ENCODE measurements around the gene FARS2. TPM values are rescaled to one million over a fixed set of nuclear protein-coding genes. Genes with fewer than 3 reads are reported as not detected.
A peak's percentile ranks its signal among the peaks of the same experiment; 100 is the strongest.

Gene FARS2
- total and polyA plus RNA-seq, 5 donors = 13.9 to 19.6 (median 16.7) TPM

DNA sequence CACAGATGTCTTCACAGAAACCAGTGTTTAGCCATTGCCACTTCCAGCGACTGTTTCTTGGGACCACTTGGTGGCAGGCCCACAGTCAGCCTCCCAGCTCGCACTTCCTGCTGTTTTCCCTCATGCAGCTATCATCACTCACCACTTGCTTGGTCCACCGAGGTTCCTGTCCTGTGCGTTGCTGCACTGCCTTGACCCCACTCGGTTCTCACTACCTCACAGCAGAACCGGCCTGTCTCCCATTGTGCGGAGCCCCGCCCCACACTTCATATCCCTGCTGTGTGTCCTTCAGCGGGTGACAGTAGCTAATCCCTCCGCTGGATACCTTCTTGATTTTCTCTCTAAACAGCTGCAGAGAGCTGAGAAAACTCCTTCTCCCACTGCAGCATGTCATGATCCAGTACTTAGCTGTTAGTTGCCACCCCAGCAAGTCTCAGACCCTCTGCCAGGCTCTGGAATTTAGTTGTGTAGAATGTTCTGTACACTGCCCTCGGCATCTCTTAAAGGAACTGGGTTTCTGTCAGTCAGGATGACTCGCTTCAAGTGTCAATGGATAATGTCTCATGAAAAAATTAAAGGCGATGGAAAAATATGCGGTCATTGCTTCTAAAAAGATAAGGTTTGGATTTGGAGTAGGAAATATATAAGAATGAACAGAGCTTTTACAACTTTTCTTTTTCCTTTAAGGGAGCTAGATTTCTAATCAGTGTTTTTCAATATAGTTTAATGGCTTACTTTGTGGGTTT, 208.0 kb downstream of the FARS2 start:
- no peak for ATAC-seq
- Histone ChIP-seq H3K9me3 (ENCODE audit: control insufficient read depth, low read length) (no peaks in the 10 kb centered on the region), H3K4me3 (ENCODE audit: low read length) (no peak overlapping the region), H3K27ac (ENCODE audit: low read length) (no peak overlapping the region), H3K27me3 (ENCODE audit: control insufficient read depth, insufficient read depth) (no peaks in the 10 kb centered on the region), H3K4me1 (ENCODE audit: control insufficient read depth, insufficient read depth, low read length) (peaks cover 4% of the 10 kb centered on the region)
- intact Hi-C loops (cut with DNase I) = no loop called here
- DNase-seq = no peak
- 72% methylated on average over 14 of the region's 14 CpGs for WGBS

DNA sequence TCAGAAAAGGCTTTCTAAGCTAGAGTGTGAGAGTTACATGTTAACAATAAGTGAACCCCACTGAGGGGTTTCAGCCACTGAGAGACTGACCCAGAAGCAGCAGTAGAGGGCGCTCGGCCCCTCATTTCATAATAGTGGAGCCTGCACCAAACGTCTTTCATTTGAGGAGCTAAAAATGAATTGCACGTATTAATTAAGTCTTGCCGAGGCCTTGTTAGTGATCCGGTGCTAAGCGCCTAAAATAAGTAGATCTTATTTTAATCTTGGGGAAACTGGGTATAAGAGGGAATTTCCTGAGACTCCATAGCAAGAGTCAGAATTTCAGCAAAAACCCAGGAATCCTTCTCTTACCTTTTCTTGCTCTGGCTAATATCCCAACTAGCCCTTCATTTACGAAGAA, 209.7 kb downstream of the FARS2 start:
- H3K9me3 ChIP-seq (ENCODE audit: control insufficient read depth, low read length) = no peaks in the 10 kb centered on the region
- no peaks in the 10 kb centered on the region for H3K27me3 ChIP-seq (ENCODE audit: control insufficient read depth, insufficient read depth)
- no peak overlapping the region for H3K4me3 ChIP-seq (ENCODE audit: low read length)
- DNase-seq (peak; percentile 40 to 84 (median 76)), ATAC-seq (peak; percentile 77 to 83)
- 13% methylated on average over 8 of the region's 8 CpGs for WGBS
- no peak overlapping the region for H3K27ac ChIP-seq (ENCODE audit: low read length)
- intact Hi-C loops (cut with DNase I) = loop anchor here in 2 of 4 donors (5.0 to 10.0 kb wide), 3 partner anchors 294 to 1074 kb away; no protein-coding TSS in a partner anchor
- H3K4me1 ChIP-seq (ENCODE audit: control insufficient read depth, insufficient read depth, low read length) = peaks cover 4% of the 10 kb centered on the region

DNA sequence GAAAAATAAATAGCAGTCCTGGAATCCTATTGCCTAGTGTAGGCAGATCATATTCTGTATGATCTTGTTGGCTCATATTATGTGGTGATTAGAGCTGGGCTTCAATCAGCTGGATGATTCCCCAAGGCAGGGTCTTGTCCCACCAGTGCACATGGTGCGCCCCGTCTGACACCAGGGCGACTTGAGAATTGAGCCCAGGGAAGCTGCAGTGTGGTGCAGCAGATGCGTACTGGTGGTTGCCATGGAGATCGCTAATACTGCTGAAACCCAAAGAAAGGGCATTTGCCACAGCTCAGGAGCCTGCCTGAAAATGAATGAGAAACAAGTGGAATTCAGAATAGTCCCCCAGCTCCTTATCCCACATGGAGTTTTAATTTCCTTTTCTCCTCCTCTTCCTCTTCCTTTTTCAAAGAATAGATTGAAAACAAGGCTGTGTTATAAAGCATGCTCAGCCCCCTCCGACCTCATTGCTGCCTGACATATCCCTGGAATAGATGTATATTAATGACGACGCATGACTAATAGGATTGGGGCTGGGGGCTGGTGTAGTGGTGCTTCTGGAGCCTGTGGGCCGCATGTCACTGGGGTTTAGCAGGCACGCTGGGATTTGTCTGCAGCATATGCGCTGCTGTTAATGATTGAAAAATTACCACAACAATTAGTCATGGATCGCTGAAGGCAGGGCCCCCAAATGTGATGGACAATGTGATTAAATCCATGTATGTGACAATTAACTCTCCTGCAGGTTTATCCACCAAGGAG, 210.5 kb downstream of the FARS2 start:
- peaks cover 2% of the 10 kb centered on the region for H3K4me1 ChIP-seq (ENCODE audit: control insufficient read depth, insufficient read depth, low read length)
- intact Hi-C loops (cut with DNase I) = loop anchor here in 2 of 4 donors (5.0 to 10.0 kb wide), 3 partner anchors 293 to 1073 kb away; no protein-coding TSS in a partner anchor
- H3K27me3 ChIP-seq (ENCODE audit: control insufficient read depth, insufficient read depth) = no peaks in the 10 kb centered on the region
- 70% methylated on average over 12 of the region's 12 CpGs for WGBS
- DNase-seq (peak in 1 of 3 donors; percentile 39), ATAC-seq (no peak)
- H3K9me3 ChIP-seq (ENCODE audit: control insufficient read depth, low read length) = no peaks in the 10 kb centered on the region
- no peak overlapping the region for H3K4me3 ChIP-seq (ENCODE audit: low read length)
- H3K27ac ChIP-seq (ENCODE audit: low read length) = no peak overlapping the region

DNA sequence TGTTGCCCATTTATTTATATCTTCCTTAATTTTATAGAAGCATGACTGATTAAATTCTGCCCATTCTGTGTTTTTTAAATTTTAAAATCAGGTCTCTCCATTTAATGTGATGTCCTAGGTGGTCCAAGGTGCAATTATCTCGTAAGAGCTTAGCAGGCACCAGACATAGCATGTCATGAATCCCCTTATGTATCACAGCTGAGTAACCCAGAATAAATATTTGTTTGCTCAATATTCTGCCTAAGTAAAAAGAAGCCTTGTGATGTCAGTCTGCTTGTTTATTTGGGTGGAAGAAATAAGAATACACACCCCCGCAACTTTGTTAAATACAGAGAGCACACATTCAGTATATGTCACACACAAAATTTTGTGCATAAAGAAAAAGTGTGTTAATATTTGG, 211.3 kb downstream of the FARS2 start:
- H3K27me3 ChIP-seq (ENCODE audit: control insufficient read depth, insufficient read depth) = no peaks in the 10 kb centered on the region
- H3K4me1 ChIP-seq (ENCODE audit: control insufficient read depth, insufficient read depth, low read length) = peaks cover 2% of the 10 kb centered on the region
- DNase-seq = no peak
- H3K4me3 ChIP-seq (ENCODE audit: low read length) = no peak overlapping the region
- no peak overlapping the region for H3K27ac ChIP-seq (ENCODE audit: low read length)
- intact Hi-C loops (cut with DNase I) = loop anchor here in 2 of 4 donors (5.0 to 10.0 kb wide), 3 partner anchors 292 to 1072 kb away; no protein-coding TSS in a partner anchor
- 96% methylated on average over 2 of the region's 2 CpGs for whole genome bisulfite sequencing
- H3K9me3 ChIP-seq (ENCODE audit: control insufficient read depth, low read length) = no peaks in the 10 kb centered on the region
- no peak for ATAC-seq

DNA sequence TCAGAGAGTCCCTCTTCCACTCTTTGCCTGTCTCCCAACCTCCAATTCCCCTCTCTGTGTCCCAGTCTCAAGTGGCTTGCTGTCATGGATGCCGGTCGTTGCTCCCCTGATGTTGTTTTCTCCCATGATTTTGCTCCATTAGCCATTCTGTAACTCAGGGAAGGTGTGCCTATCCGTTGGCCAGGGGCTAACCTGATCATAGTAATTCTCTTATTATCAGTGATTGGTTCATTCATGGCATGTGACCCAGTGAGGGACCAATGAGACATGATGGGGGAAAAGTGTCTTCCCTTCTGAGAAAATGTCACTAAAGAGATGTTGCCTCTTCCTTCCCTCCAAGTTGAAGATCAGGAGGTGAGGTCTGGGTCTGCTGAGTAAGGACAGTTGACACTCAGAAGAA, 214.5 kb downstream of the FARS2 start:
- H3K9me3 ChIP-seq (ENCODE audit: control insufficient read depth, low read length) = no peaks in the 10 kb centered on the region
- intact Hi-C loops (cut with DNase I) = loop anchor here in 1 of 4 donors (10.0 kb wide), 2 partner anchors 289 to 1069 kb away; no protein-coding TSS in a partner anchor
- no peaks in the 10 kb centered on the region for H3K27me3 ChIP-seq (ENCODE audit: control insufficient read depth, insufficient read depth)
- 94% methylated on average over 3 of the region's 3 CpGs for WGBS
- H3K4me3 ChIP-seq (ENCODE audit: low read length) = no peak overlapping the region
- no peak overlapping the region for H3K27ac ChIP-seq (ENCODE audit: low read length)
- DNase-seq = no peak
- H3K4me1 ChIP-seq (ENCODE audit: control insufficient read depth, insufficient read depth, low read length) = peaks cover 2% of the 10 kb centered on the region
- no peak for ATAC-seq

DNA sequence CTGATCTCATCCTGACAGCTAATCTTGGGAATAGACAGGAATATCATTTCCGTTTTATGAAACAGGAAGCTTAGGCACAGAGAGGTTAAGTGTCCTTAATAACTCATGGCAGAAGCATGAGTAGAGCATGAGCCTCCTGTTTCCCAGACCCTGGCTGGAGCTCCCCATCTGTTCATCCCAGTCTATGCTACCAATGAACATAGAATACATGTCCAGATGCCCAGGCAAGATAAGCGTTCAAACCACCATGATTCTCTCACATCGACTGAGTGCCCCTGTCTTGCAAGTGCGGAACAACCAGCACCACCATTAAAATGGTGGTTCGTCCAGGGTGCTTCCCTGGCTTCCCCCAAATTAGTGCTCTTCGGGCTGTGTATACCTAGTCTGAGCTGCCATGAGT, 217.1 kb downstream of the FARS2 start:
- ATAC-seq = no peak
- Histone ChIP-seq H3K4me3 (ENCODE audit: low read length) (no peak overlapping the region), H3K9me3 (ENCODE audit: control insufficient read depth, low read length) (no peaks in the 10 kb centered on the region), H3K4me1 (ENCODE audit: control insufficient read depth, insufficient read depth, low read length) (no peaks in the 10 kb centered on the region), H3K27ac (ENCODE audit: low read length) (no peak overlapping the region), H3K27me3 (ENCODE audit: control insufficient read depth, insufficient read depth) (no peaks in the 10 kb centered on the region)
- 96% methylated on average over 6 of the region's 6 CpGs for WGBS
- no peak for DNase-seq
- intact Hi-C loops (cut with DNase I) = loop anchor here in 1 of 4 donors (10.0 kb wide), 2 partner anchors 286 to 1066 kb away; no protein-coding TSS in a partner anchor

DNA sequence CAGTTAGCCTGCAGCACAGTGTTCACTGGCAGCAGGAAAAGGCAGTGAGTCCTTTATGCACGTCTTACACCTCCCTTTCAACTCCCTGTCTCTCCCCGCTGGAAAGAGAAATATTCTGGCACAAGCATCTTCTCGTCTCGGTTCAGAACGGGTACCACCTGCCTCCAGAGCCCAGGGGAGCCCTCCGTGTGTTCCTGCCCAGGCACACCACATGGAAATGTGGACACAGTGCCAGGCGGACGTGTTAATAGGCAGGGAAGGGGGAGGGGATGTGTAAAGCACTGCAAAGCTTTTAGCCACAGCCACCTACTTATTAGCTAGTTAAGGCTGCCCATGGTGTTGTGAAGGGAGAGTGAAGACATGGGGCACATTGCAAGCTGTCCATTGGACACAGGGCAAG, 219.7 kb downstream of the FARS2 start:
- ATAC-seq = peak; percentile 57 to 66
- DNase-seq = peak in 1 of 3 donors; percentile 55
- 37% methylated on average over 8 of the region's 8 CpGs for WGBS
- intact Hi-C loops (cut with DNase I) = no loop called here
- H3K4me1 ChIP-seq (ENCODE audit: control insufficient read depth, insufficient read depth, low read length) = no peaks in the 10 kb centered on the region
- no peaks in the 10 kb centered on the region for H3K27me3 ChIP-seq (ENCODE audit: control insufficient read depth, insufficient read depth)
- H3K27ac ChIP-seq (ENCODE audit: low read length) = no peak overlapping the region
- no peak overlapping the region for H3K4me3 ChIP-seq (ENCODE audit: low read length)
- H3K9me3 ChIP-seq (ENCODE audit: control insufficient read depth, low read length) = no peaks in the 10 kb centered on the region

DNA sequence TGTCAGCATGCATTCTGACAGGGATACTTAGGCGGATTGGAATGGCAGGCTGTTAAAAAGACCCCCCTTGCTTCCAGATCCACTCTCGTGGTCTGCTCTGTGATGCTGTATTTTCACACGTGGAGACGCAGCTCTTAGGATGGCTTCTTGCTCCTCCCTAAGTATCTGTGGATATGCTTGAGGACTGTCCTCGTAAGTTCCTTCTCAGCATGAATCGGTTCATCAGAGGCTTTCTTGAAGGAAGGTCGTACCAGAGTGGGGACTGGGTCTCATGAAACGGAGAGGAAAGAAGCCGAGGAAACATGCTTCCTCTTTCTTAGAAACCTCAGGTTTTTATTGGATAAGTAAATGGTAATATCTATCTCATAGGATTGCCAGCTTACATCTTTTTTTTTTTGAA, 220.4 kb downstream of the FARS2 start:
- ATAC-seq (no peak), DNase-seq (no peak)
- Histone ChIP-seq H3K27ac (ENCODE audit: low read length) (no peak overlapping the region), H3K4me3 (ENCODE audit: low read length) (no peak overlapping the region), H3K27me3 (ENCODE audit: control insufficient read depth, insufficient read depth) (no peaks in the 10 kb centered on the region), H3K9me3 (ENCODE audit: control insufficient read depth, low read length) (no peaks in the 10 kb centered on the region), H3K4me1 (ENCODE audit: control insufficient read depth, insufficient read depth, low read length) (no peaks in the 10 kb centered on the region)
- intact Hi-C loops (cut with DNase I) = no loop called here
- 87% methylated on average over 9 of the region's 9 CpGs for WGBS

DNA sequence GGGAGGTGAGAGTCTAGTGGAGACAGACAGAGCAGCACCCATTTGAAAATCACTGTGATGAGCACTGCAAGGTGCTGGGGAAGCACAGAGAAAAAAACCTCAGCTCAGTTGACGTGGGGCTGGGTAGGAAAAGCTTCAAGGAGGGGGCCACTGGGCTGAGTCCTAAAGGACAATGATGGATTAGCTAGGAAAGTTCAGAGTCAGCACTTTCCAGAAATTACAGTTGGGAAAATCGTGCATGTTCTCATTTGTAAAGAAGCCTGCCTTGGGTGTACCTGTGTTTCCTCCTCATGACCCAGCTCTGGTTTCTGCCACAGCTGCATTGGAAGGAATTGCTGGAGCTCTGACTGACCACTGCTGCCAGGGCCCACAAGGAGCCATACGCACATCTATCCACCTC, 221.3 kb downstream of the FARS2 start:
- no peaks in the 10 kb centered on the region for H3K4me1 ChIP-seq (ENCODE audit: control insufficient read depth, insufficient read depth, low read length)
- intact Hi-C loops (cut with DNase I) = no loop called here
- no peaks in the 10 kb centered on the region for H3K27me3 ChIP-seq (ENCODE audit: control insufficient read depth, insufficient read depth)
- H3K27ac ChIP-seq (ENCODE audit: low read length) = no peak overlapping the region
- no peaks in the 10 kb centered on the region for H3K9me3 ChIP-seq (ENCODE audit: control insufficient read depth, low read length)
- DNase-seq = no peak
- no peak for ATAC-seq
- 92% methylated on average over 3 of the region's 3 CpGs for WGBS
- no peak overlapping the region for H3K4me3 ChIP-seq (ENCODE audit: low read length)

DNA sequence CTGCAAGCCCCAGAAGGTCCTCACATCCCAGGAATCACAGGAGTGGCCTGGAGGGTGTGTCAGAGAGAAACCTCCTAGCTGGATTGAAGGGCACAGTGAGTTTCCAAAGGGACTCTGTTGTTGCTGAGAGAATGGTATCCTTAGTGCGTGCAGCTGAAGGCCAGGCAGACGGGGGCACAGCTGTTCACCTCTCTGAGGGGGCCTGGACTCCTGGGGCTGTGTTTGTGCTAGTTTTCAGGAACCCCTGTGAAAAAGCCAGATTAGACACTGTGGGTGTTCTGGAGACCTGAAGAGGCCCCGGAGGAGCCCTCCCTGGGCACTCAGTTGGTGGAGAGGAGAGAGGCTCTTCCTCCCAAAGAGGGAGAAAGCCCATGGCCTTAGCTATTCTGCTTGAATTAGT, 223.4 kb downstream of the FARS2 start:
- H3K27me3 ChIP-seq (ENCODE audit: control insufficient read depth, insufficient read depth) = no peaks in the 10 kb centered on the region
- WGBS = 88% methylated on average over 3 of the region's 3 CpGs
- H3K9me3 ChIP-seq (ENCODE audit: control insufficient read depth, low read length) = no peaks in the 10 kb centered on the region
- no peak overlapping the region for H3K4me3 ChIP-seq (ENCODE audit: low read length)
- DNase-seq (no peak), ATAC-seq (no peak)
- no peak overlapping the region for H3K27ac ChIP-seq (ENCODE audit: low read length)
- intact Hi-C loops (cut with DNase I) = no loop called here
- H3K4me1 ChIP-seq (ENCODE audit: control insufficient read depth, insufficient read depth, low read length) = no peaks in the 10 kb centered on the region

DNA sequence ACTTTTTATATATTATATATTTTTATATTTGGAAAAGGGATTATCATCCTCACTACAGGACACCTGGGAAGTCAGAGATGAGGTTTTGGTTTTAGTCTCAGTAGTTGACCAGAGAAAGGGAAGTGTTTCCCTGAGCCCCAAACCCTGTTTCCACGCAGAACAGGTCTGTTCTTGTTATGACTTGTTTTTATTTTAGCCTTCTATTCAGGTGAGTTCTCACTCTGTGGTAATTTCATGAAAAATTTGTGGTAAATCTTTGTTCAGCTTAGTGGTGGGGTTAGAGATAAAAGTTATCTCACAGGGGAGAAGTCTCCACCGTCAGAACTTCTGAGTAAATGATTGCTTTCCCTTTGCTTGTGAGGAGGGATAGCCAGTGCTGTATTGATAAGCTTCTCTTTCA, 224.9 kb downstream of the FARS2 start:
- H3K27me3 ChIP-seq (ENCODE audit: control insufficient read depth, insufficient read depth) = no peaks in the 10 kb centered on the region
- DNase-seq = no peak
- no peaks in the 10 kb centered on the region for H3K4me1 ChIP-seq (ENCODE audit: control insufficient read depth, insufficient read depth, low read length)
- H3K27ac ChIP-seq (ENCODE audit: low read length) = no peak overlapping the region
- H3K9me3 ChIP-seq (ENCODE audit: control insufficient read depth, low read length) = no peaks in the 10 kb centered on the region
- WGBS = 79% methylated on average over 2 of the region's 2 CpGs
- no peak overlapping the region for H3K4me3 ChIP-seq (ENCODE audit: low read length)
- ATAC-seq = no peak
- intact Hi-C loops (cut with DNase I) = no loop called here

All from right cardiac atrium (tissue), 5 donors.